NOMO-1 (cell line): Measurements from ENCODE around the gene ANKMY2.
"Not testable (repeated sequence)": the region's sequence is repeated elsewhere in the genome, so short reads cannot be mapped to it uniquely, and the experiment has no call there.

Experiments used
- DNase-seq, 2 experiments: peaks; one replicate each; lab custom pipeline; 2025; ENCODE audit not compliant: unreplicated experiment in 2 of 2; lab: John Stamatoyannopoulos, UW

ANKMY2 gene

GRCh38 chr7:16660702-16661464 is 15.3 kb upstream of the ANKMY2 start:
- peak in 1 of 2 experiments; percentile 80 for DNase-seq

- not testable (repeated sequence) for DNase-seq
Measured at GRCh38 chr7:16659854-16660497, 14.4 kb upstream of the ANKMY2 start.

GRCh38 chr7:16657656-16658279 is 12.2 kb upstream of the ANKMY2 start:
- DNase-seq = no peak

- DNase-seq = no peak
Measured at GRCh38 chr7:16656141-16656540, 10.6 kb upstream of the ANKMY2 start.

GRCh38 chr7:16655394-16655793 is 9.8 kb upstream of the ANKMY2 start:
- no peak for DNase-seq

GRCh38 chr7:16652888-16653287 is 7.3 kb upstream of the ANKMY2 start:
- DNase-seq = no peak

- no peak for DNase-seq
Measured at GRCh38 chr7:16652240-16652583, 6.7 kb upstream of the ANKMY2 start.

GRCh38 chr7:16651396-16652239 is 6.1 kb upstream of the ANKMY2 start:
- no peak for DNase-seq

GRCh38 chr7:16650266-16650665 is 4.7 kb upstream of the ANKMY2 start:
- no peak for DNase-seq

GRCh38 chr7:16649196-16649595 is 3.6 kb upstream of the ANKMY2 start:
- no peak for DNase-seq

GRCh38 chr7:16648551-16648950 is 3.0 kb upstream of the ANKMY2 start:
- DNase-seq = no peak

- peak in 1 of 2 experiments; percentile 12 for DNase-seq
Measured at GRCh38 chr7:16647435-16647960, 1.9 kb upstream of the ANKMY2 start.

- DNase-seq = peak in 1 of 2 experiments; percentile 18
Measured at GRCh38 chr7:16646472-16647072, 1.0 kb upstream of the ANKMY2 start.

GRCh38 chr7:16644636-16645592 is 640 bp downstream of the ANKMY2 start:
- DNase-seq = peak; percentile 30 to 43

- no peak for DNase-seq
Measured at GRCh38 chr7:16644157-16644556, 1.4 kb downstream of the ANKMY2 start.

GRCh38 chr7:16638282-16639280 is 7.0 kb downstream of the ANKMY2 start:
- DNase-seq = no peak

GRCh38 chr7:16637379-16637778 is 8.2 kb downstream of the ANKMY2 start:
- no peak for DNase-seq

- no peak for DNase-seq
Measured at GRCh38 chr7:16636555-16637101, 8.9 kb downstream of the ANKMY2 start.
